Astrocyte of the spinal cord (primary cell): ENCODE data around the gene GRK5.
"Not testable (repeated sequence)": the region's sequence is repeated elsewhere in the genome, so short reads cannot be mapped to it uniquely, and the experiment has no call there.

Experiments
- DNase-seq: peaks from one replicate; pipeline ENCODE4 v3.0.0; 2011; ENCODE audit warnings: low read depth, low spot score
- H3K4me3 ChIP-seq: 2 replicates; pipeline ENCODE4 v1.5.1; 2011; ENCODE audit warnings: low read depth, mild to moderate bottlenecking, low read length, moderate library complexity
- in situ Hi-C: cut with HindIII; loops from 2 replicates; pipeline ENCODE4 v1.10.0; 2017; ENCODE audit warnings: low sequenced_read_pairs
- TF ChIP-seq, protein P1 (sequence below): IDR thresholded peaks from 2 replicates; pipeline ENCODE4 v1.5.1; 2012; ENCODE audit warnings: low read depth, mild to moderate bottlenecking, low read length, inconsistent platforms

The GRK5 gene

DNA sequence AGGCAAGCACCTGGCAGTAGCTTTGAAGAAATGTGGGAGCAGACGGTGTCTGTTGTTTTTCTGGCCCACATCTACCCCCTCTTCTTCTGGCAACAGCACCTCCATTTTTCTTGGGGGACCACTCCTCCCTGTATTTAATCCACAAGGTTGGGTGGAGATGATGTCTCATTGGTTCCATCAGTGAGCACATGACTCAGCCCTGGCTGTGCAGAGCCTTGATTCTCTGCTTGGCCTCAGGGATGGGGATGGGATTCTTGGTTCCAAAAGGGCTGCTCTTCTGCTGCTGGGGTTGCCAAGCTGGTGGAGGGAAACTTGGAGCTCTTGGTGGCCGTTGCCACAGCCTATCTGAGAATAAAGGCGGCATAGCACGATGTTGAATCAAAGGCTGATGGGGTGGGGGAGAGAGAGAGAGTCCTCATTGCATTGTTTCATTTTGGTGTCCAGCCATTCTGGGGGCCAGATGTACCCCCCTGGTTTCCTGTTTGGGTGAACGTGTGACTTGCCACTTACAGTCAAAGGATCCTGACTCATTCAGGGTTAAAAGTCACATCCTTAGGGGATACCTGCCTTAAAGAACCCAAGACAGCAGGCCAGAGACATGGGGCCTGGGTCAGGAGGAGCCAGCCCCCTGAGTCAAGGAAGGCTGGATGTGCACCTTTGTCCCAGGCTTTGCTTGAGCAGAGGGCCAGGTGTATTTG, 25.9 kb downstream of the GRK5 start:
- TF ChIP-seq, protein P1, sequence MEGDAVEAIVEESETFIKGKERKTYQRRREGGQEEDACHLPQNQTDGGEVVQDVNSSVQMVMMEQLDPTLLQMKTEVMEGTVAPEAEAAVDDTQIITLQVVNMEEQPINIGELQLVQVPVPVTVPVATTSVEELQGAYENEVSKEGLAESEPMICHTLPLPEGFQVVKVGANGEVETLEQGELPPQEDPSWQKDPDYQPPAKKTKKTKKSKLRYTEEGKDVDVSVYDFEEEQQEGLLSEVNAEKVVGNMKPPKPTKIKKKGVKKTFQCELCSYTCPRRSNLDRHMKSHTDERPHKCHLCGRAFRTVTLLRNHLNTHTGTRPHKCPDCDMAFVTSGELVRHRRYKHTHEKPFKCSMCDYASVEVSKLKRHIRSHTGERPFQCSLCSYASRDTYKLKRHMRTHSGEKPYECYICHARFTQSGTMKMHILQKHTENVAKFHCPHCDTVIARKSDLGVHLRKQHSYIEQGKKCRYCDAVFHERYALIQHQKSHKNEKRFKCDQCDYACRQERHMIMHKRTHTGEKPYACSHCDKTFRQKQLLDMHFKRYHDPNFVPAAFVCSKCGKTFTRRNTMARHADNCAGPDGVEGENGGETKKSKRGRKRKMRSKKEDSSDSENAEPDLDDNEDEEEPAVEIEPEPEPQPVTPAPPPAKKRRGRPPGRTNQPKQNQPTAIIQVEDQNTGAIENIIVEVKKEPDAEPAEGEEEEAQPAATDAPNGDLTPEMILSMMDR = no peak
- no peak for DNase-seq
- no peak overlapping the region for H3K4me3 ChIP-seq
- in situ Hi-C loops = no loop called here

DNA sequence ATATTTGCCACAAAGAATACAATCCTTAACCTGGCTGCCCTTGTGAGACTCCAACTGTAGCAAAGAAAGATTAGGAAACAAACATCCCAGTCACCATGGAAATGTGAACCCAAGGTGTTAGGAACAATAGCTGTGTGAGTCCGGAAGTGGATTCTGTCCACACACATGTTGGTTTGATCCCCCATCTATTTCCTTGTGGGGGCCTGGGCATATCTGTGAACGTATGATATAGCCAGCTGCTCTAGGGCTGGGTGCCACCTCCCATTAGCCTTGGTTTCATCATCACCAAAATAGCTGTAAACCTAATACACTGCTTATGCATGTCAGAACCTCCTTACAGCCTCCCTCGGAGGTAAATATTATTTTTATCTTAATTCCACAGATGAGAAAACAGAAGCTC, 26.4 kb downstream of the GRK5 start:
- TF ChIP-seq, protein P1 = no peak
- peak; percentile 43 for DNase-seq
- in situ Hi-C loops = no loop called here
- H3K4me3 ChIP-seq = no peak overlapping the region

DNA sequence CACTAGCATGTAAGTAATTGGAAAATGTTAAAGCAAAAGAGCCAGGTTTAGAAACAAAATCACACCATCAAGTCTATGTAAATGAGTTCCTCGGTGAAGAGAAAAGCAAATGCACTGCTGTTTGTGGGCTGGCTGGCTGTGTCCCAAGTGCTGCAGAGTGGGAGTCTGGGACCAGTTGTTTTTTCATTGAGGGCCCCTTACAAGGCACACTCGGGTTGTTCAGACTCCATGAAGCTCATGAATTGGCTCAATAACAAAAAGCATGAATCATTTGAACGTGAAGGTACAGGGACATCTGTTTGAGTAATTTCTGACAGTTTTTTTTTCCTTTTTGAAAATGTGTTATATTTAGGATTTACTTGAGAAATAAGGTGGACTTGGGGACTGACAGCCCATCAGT, 28.0 kb downstream of the GRK5 start:
- no peak overlapping the region for H3K4me3 ChIP-seq
- in situ Hi-C loops = no loop called here
- DNase-seq = peak; percentile 44
- TF ChIP-seq, protein P1 = no peak

DNA sequence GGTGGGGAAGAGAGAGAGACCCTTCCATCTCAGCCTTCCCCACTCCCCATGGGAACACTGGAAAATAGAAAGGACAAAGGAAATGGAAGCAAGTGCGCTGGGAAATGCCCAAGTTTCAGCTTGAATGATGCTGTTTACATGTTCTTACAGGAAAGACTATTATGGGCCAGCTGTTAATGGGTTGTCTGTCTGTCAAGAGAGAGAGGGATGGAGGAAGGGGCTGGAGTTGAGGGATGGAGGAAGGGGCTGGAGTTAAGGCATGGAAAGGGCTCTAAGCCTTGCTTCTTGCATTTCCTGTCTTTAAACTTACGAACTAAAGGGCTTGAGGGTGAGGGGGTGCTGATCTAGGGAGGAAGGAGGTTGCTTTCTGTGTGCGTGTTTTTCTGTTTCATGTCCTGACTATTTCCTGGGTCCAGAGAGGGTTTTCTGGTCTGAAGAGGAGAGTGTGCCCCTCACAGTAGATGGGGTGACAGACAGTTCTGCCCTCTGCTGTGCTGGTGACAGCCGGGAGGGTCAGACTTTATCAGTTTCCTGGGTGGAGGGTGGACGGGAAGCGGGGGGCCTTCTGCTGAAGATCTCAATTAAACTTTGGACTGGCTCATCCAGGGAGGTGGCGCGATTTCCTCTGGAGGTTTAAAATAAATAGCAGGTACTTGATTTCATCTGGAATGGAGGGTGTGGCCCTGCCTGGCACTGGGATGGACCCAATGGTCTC, 30.5 kb downstream of the GRK5 start:
- TF ChIP-seq, protein P1 = no peak
- no peak overlapping the region for H3K4me3 ChIP-seq
- in situ Hi-C loops = no loop called here
- DNase-seq = no peak

DNA sequence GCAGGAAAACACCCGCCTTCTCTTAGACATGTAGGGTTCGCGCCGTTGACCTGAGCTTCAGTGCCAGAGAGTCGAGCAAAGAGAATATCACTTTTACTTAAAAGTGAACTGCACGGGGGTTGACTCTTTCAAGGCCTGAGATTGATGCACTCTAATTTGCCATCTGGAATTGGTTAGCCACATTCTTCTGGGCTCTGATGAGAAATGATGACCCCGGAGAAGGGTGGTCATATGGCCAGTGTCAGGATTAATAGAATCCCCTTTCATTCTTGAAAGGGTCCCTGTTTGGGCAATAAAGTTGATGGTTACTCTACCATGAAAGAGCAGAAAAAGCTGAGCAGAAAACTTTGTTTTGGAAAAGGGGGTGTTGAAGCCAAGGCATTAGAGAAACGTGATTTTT, 31.2 kb downstream of the GRK5 start:
- no peak overlapping the region for H3K4me3 ChIP-seq
- TF ChIP-seq, protein P1 = no peak
- in situ Hi-C loops = no loop called here
- no peak for DNase-seq

DNA sequence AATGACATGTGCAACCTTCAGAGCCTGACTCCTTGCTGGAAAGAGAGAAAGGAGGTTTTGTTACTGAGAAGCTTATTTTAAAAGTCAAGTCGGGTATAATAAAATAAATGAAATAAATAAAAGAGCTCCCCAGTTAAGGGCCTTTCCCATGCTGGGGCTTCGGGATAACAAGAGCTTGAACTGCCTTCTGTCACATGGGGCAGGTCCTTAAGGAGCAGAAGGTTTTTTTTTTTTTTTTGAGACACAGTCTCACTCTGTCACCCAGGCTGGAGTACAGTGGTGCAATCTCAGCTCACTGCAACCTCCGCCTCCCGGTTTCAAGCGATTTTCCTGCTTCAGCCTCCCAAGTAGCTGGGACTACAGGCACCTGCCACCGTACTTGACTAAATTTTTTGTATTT, 31.6 kb downstream of the GRK5 start:
- DNase-seq, in situ Hi-C loops, H3K4me3 ChIP-seq: not testable (repeated sequence)

DNA sequence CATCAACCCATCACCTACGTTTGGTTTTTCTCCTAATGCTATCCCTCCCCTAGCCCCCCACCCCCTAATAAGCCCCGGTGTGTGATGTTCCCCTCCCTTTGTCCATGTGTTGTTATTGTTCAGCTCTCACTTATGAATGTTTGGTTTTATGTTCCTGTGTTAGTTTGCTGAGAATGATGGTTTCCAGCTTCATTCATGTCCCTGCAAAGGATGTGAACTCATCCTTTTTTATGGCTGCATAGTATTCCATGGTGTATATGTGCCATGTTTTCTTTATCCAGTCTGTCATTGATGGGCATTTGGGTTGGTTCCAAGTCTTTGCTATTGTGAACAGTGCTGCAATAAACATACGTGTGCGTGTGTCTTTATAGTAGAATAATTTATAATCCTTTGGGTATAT, 32.3 kb downstream of the GRK5 start:
- DNase-seq, in situ Hi-C loops, H3K4me3 ChIP-seq: not testable (repeated sequence)

DNA sequence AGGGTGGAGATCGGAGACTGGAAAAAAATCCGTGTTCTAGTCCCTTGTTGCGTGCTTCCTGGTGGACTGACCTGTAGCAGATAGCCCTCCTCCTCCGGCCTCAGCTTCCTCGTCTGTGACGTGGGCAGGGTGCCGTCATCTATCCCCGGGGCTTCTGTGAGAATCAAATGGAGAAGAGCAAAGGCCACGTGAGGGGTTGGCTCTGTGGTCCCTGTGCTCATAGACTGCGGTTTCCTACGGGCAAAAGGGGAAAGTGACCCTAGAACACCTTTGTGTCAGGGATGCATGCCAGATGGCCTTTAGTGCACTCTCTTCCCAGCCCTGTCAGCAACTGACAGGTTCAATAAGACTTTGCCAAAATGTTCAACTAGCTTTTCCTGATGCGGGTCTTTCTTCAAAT, 33.7 kb downstream of the GRK5 start:
- no peak for DNase-seq
- no peak overlapping the region for H3K4me3 ChIP-seq
- TF ChIP-seq, protein P1 = no peak
- in situ Hi-C loops = no loop called here
